K562 (cell line): ENCODE results near the gene FKRP. TPM values are rescaled to one million over a fixed set of nuclear protein-coding genes. Genes with fewer than 3 reads are reported as not detected.

Experiments used
- CHD4 ChIP-seq: fragments of 200-600 bp; sonication (generic); IDR thresholded peaks from 3 replicates; pipeline ENCODE4 v1.6.1; 2012; ENCODE audit warnings: low read depth, mild to moderate bottlenecking, mixed read lengths, low read length, inconsistent platforms; ENCODE audit not compliant: insufficient read depth, insufficient replicate concordance, poor library complexity, severe bottlenecking
- FOXM1 ChIP-seq, 2 experiments: fragments of 450-650 bp in 1 of 2; sonication (generic) in 1 of 2; formaldehyde crosslinking in 1 of 2; IDR thresholded peaks; 2 replicates each; pipeline versions ENCODE4 v1.6.1 to v1.9.0; 2017 to 2022; ENCODE audit warnings: low read depth in 2 of 2, mild to moderate bottlenecking in 2 of 2, missing genetic modification reagents in 1 of 2, moderate library complexity in 1 of 2
- GABPB1 ChIP-seq: sonication (generic); formaldehyde crosslinking; IDR thresholded peaks from 2 replicates; pipeline ENCODE4 v1.8.0; 2022; ENCODE audit warnings: mild to moderate bottlenecking, missing genetic modification reagents
- NRF1 ChIP-seq, 2 experiments: fragments of 450-650 bp; IDR thresholded peaks in 1 of 2; conservative IDR thresholded peaks in 1 of 2; 2 replicates each; pipeline ENCODE4 v1.6.1; 2014; ENCODE audit warnings: mild to moderate bottlenecking in 2 of 2
- RBM17 ChIP-seq: fragments of 200-400 bp; formaldehyde crosslinking; IDR thresholded peaks from 2 replicates; pipeline ENCODE4 v1.6.1; 2017; ENCODE audit warnings: low read depth, mild to moderate bottlenecking, low read length, borderline replicate concordance
- ZKSCAN3 ChIP-seq: fragments of 250-450 bp; sonication (Bioruptor Pico); IDR thresholded peaks from 2 replicates; pipeline ENCODE4 v1.4.0; 2020
- polyA plus RNA-seq, 8 experiments: library from polyadenylated mRNA; depleted of rRNA in 4 of 8; stranded (reverse) in 5 of 8; unstranded in 3 of 8; fragments of >200 nt; fragmentation: Nextera tagmentation in 2 of 8; fragmentation: Illumina TruSeq in 1 of 8; extraction: Ambion mirVana in 2 of 8; extraction: Trizol in 1 of 8; gene quantifications; 2 replicates each; pipeline versions ENCODE4 v1.2.1 to v1.2.3, GENCODE V29; 2011 to 2014; ENCODE audit warnings: inconsistent platforms in 1 of 8, missing spikeins in 1 of 8
- total RNA-seq, 7 experiments: library from RNA; depleted of rRNA in 6 of 7; stranded (reverse); fragments of >200 nt in 6 of 7; fragmentation: Illumina TruSeq in 2 of 7; extraction: Trizol in 2 of 7; gene quantifications; 2 replicates each; pipeline versions ENCODE4 v1.2.1 to v1.2.3, GENCODE V29; 2011 to 2021; ENCODE audit warnings: low replicate concordance in 1 of 7
- TF ChIP-seq, protein P1 (sequence below), 2 experiments: fragments of 450-650 bp; IDR thresholded peaks; 2 replicates each; pipeline ENCODE4 v1.6.1; 2018; ENCODE audit warnings: mild to moderate bottlenecking in 2 of 2, low read depth in 1 of 2; ENCODE audit not compliant: partially characterized antibody in 2 of 2
- TF ChIP-seq, protein P2 (sequence below): IDR thresholded peaks from 3 replicates; pipeline ENCODE4 v1.6.1; 2011; ENCODE audit warnings: borderline replicate concordance, mild to moderate bottlenecking; ENCODE audit not compliant: insufficient read length, insufficient read depth
- TF ChIP-seq, protein P3 (sequence below), 2 experiments: fragments of 200-800 bp in 1 of 2; sonication (Bioruptor generic) in 1 of 2; sonication (generic) in 1 of 2; formaldehyde crosslinking in 1 of 2; IDR thresholded peaks in 1 of 2; conservative IDR thresholded peaks in 1 of 2; 2 replicates each; pipeline versions ENCODE4 v1.5.0 to v1.6.1; 2016 to 2020; ENCODE audit warnings: missing compliant biosample characterization in 1 of 2, missing genetic modification characterization in 1 of 2, missing genetic modification reagents in 1 of 2
- TF ChIP-seq, protein P4 (sequence below): fragments of 450-650 bp; IDR thresholded peaks from 2 replicates; pipeline ENCODE4 v1.6.1; 2017; ENCODE audit warnings: antibody characterized with exemption, mild to moderate bottlenecking

Gene FKRP
- total and polyA plus RNA-seq, 9 of the 15 experiments (the other 6 are each of a cell fraction or from before 2014, with no cell fraction given), result 0.68 to 16.1 (median 6.5) TPM

DNA sequence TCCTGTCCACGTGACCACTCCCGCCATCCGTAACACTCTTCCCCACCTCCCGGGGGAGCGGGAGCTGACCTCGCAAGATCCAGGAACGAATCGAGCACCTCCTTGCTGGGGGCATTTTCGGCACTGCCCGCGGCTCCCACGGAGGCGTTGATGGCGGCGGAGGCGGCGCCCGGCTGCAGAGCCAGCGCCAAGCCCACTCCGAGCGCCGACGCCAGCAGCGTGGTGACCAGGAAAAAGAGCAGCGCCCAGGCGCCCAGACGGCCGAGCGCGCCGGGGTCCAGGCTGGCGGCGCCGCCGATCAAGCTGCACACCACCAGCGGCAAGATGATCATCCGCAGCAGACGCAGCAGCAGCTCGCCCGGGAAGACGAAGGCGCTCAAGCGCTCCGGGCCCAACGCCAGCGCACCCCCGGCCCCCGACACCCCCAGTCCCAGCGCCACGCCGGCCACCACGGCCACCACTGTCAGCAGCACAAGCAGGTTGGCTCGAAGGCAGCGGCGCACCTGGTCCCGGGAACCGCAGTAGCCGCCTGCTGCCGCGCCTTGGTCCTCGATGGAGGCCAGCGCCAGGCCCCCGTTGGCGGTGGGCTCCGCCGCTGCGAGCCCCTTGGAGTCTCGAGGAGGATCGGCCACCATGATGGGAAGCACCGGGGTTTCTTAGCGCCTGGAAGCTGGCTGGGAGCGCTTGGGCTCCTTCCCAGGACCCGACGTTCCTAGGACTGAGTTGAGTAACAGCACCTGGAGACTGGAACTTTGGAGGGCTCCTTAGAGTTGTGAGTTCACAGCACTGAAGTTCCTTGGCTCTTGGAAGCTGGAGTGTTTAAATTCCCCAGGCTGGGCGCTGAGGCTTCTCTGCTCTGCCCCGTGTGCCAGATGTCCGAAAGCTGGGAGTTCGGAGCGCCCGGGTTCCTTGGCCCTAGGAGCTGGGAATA lies 41.7 kb downstream of the FKRP start (continued):
- TF ChIP-seq RBM17 (no peak), NRF1 (conservative IDR thresholded peaks at IDR 0.05 in 1 of 2, IDR thresholded peaks at IDR 0.05 in 1 of 2) (no peak), CHD4 (no peak), FOXM1 (IDR thresholded peaks at IDR 0.05; ENCODE audit: low read depth) (no peak), FOXM1 (CRISPR knock-in tag; IDR thresholded peaks at IDR 0.05; ENCODE audit: low read depth) (no peak), GABPB1 (CRISPR knock-in tag) (no peak; the same call in 1 of the 2 replicates), ZKSCAN3 (CRISPR knock-in tag) (no peak)
- TF ChIP-seq, protein P1, sequence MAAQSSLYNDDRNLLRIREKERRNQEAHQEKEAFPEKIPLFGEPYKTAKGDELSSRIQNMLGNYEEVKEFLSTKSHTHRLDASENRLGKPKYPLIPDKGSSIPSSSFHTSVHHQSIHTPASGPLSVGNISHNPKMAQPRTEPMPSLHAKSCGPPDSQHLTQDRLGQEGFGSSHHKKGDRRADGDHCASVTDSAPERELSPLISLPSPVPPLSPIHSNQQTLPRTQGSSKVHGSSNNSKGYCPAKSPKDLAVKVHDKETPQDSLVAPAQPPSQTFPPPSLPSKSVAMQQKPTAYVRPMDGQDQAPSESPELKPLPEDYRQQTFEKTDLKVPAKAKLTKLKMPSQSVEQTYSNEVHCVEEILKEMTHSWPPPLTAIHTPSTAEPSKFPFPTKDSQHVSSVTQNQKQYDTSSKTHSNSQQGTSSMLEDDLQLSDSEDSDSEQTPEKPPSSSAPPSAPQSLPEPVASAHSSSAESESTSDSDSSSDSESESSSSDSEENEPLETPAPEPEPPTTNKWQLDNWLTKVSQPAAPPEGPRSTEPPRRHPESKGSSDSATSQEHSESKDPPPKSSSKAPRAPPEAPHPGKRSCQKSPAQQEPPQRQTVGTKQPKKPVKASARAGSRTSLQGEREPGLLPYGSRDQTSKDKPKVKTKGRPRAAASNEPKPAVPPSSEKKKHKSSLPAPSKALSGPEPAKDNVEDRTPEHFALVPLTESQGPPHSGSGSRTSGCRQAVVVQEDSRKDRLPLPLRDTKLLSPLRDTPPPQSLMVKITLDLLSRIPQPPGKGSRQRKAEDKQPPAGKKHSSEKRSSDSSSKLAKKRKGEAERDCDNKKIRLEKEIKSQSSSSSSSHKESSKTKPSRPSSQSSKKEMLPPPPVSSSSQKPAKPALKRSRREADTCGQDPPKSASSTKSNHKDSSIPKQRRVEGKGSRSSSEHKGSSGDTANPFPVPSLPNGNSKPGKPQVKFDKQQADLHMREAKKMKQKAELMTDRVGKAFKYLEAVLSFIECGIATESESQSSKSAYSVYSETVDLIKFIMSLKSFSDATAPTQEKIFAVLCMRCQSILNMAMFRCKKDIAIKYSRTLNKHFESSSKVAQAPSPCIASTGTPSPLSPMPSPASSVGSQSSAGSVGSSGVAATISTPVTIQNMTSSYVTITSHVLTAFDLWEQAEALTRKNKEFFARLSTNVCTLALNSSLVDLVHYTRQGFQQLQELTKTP (IDR thresholded peaks at IDR 0.05; ENCODE audit: low read depth in 1 of 2, partially characterized antibody in 2 of 2), result no peak
- TF ChIP-seq, protein P2, sequence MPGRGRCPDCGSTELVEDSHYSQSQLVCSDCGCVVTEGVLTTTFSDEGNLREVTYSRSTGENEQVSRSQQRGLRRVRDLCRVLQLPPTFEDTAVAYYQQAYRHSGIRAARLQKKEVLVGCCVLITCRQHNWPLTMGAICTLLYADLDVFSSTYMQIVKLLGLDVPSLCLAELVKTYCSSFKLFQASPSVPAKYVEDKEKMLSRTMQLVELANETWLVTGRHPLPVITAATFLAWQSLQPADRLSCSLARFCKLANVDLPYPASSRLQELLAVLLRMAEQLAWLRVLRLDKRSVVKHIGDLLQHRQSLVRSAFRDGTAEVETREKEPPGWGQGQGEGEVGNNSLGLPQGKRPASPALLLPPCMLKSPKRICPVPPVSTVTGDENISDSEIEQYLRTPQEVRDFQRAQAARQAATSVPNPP, result no peak
- TF ChIP-seq, protein P3, sequence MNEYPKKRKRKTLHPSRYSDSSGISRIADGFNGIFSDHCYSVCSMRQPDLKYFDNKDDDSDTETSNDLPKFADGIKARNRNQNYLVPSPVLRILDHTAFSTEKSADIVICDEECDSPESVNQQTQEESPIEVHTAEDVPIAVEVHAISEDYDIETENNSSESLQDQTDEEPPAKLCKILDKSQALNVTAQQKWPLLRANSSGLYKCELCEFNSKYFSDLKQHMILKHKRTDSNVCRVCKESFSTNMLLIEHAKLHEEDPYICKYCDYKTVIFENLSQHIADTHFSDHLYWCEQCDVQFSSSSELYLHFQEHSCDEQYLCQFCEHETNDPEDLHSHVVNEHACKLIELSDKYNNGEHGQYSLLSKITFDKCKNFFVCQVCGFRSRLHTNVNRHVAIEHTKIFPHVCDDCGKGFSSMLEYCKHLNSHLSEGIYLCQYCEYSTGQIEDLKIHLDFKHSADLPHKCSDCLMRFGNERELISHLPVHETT (CRISPR knock-in tag; conservative IDR thresholded peaks at IDR 0.05 in 1 of 2, IDR thresholded peaks at IDR 0.05 in 1 of 2), result 0 out of 4 replicates have a peak, but pooled peaks of 1 of the 2 experiments have one; percentile 41
- TF ChIP-seq, protein P4, sequence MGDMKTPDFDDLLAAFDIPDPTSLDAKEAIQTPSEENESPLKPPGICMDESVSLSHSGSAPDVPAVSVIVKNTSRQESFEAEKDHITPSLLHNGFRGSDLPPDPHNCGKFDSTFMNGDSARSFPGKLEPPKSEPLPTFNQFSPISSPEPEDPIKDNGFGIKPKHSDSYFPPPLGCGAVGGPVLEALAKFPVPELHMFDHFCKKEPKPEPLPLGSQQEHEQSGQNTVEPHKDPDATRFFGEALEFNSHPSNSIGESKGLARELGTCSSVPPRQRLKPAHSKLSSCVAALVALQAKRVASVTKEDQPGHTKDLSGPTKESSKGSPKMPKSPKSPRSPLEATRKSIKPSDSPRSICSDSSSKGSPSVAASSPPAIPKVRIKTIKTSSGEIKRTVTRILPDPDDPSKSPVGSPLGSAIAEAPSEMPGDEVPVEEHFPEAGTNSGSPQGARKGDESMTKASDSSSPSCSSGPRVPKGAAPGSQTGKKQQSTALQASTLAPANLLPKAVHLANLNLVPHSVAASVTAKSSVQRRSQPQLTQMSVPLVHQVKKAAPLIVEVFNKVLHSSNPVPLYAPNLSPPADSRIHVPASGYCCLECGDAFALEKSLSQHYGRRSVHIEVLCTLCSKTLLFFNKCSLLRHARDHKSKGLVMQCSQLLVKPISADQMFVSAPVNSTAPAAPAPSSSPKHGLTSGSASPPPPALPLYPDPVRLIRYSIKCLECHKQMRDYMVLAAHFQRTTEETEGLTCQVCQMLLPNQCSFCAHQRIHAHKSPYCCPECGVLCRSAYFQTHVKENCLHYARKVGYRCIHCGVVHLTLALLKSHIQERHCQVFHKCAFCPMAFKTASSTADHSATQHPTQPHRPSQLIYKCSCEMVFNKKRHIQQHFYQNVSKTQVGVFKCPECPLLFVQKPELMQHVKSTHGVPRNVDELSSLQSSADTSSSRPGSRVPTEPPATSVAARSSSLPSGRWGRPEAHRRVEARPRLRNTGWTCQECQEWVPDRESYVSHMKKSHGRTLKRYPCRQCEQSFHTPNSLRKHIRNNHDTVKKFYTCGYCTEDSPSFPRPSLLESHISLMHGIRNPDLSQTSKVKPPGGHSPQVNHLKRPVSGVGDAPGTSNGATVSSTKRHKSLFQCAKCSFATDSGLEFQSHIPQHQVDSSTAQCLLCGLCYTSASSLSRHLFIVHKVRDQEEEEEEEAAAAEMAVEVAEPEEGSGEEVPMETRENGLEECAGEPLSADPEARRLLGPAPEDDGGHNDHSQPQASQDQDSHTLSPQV, result no peak
